Natural killer cell (primary cell): ENCODE measurements around the gene DIABLO. TPM values are rescaled to one million over a fixed set of nuclear protein-coding genes. Genes with fewer than 3 reads are reported as not detected.

Experiments
- ATAC-seq, 3 donors: fragments of 150-1000 bp in 2 of 3; fragments of 200-7000 bp in 1 of 3; cut with Tn5 transposase; 1 replicate in 1 of 3; 2 replicates in 2 of 3; pipeline ENCODE4 v1.10.0; 2021; ENCODE audit warnings: mild to moderate bottlenecking in 2 of 3, moderate library complexity in 2 of 3
- DNase-seq, 2 donors: peaks; one replicate each; pipeline versions ENCODE4 v3.0.0 to v3.0.0-alpha.2; 2013 to 2021; ENCODE audit warnings: mixed read lengths in 1 of 2
- H3K27ac ChIP-seq: one replicate; pipeline ENCODE4 v1.5.1; 2013; ENCODE audit warnings: mild to moderate bottlenecking, low read length
- H3K27me3 ChIP-seq: one replicate; pipeline ENCODE4 v1.6.1; 2013; ENCODE audit warnings: low read length; ENCODE audit not compliant: control insufficient read depth, insufficient read depth
- H3K36me3 ChIP-seq: one replicate; pipeline ENCODE4 v1.6.1; 2013; ENCODE audit warnings: low read length; ENCODE audit not compliant: control insufficient read depth, insufficient read depth
- H3K4me1 ChIP-seq: one replicate; pipeline ENCODE4 v1.6.1; 2013; ENCODE audit warnings: low read length; ENCODE audit not compliant: control insufficient read depth, insufficient read depth
- H3K4me3 ChIP-seq: one replicate; pipeline ENCODE4 v1.5.1; 2013; ENCODE audit warnings: low read length
- H3K9me3 ChIP-seq: one replicate; pipeline ENCODE4 v1.6.1; 2013; ENCODE audit warnings: low read length; ENCODE audit not compliant: control insufficient read depth, insufficient read depth
- H3K27ac Mint-ChIP-seq, 2 donors: one replicate each; pipeline ENCODE4 v1.8.0; 2022; ENCODE audit warnings: mild to moderate bottlenecking in 2 of 2, mixed read lengths in 2 of 2, moderate library complexity in 1 of 2
- H3K27me3 Mint-ChIP-seq, 2 donors: one replicate each; pipeline ENCODE4 v1.8.0; 2022; ENCODE audit warnings: low read depth in 2 of 2, mixed read lengths in 2 of 2
- H3K36me3 Mint-ChIP-seq: one replicate; pipeline ENCODE4 v1.8.0; 2022; ENCODE audit warnings: mixed read lengths
- H3K4me1 Mint-ChIP-seq, 2 donors: one replicate each; pipeline ENCODE4 v1.8.0; 2022; ENCODE audit warnings: mixed read lengths in 2 of 2
- H3K4me3 Mint-ChIP-seq: one replicate; pipeline ENCODE4 v1.8.0; 2022; ENCODE audit warnings: mild to moderate bottlenecking, moderate library complexity, mixed read lengths
- H3K9me3 Mint-ChIP-seq, 2 donors: one replicate each; pipeline ENCODE4 v1.8.0; 2022; ENCODE audit warnings: mixed read lengths in 2 of 2
- CTCF ChIP-seq: fragments of 200-600 bp; IDR thresholded peaks from one replicate; pipeline ENCODE4 v1.8.0; 2022; ENCODE audit warnings: antibody characterized with exemption
- WGBS: methylation state at CpG from one replicate; pipeline ENCODE4 v1.1.7; 2013; ENCODE audit warnings: missing lambda C conversion rate; ENCODE audit not compliant: insufficient coverage; 5-methylcytosine and 5-hydroxymethylcytosine counted together
- intact Hi-C: fragments of 100-400 bp; cut with micrococcal nuclease; formaldehyde crosslinking; loops from one replicate; pipeline ENCODE4 v1.14.2; 2022
- total RNA-seq, 4 donors: library from RNA; stranded (reverse); fragments of 120-200 nt in 1 of 4; gene quantifications; one replicate each; pipeline versions ENCODE4 v1.2.3 to v1.2.4, GENCODE V29; 2013 to 2022

Gene DIABLO
- total RNA-seq, 3 donors from 2014 or later (not counting 1 experiment from before 2014, with no cell fraction given): 84.8 to 102 (median 101) TPM

GRCh38 chr12:122250536-122250935 lies 24.7 kb upstream of the DIABLO start:
- Mint-ChIP-seq H3K9me3 (no peaks in the 10 kb centered on the region), H3K27me3 (no peaks in the 10 kb centered on the region), H3K4me1 (peaks cover 0 to 5% of the 10 kb centered on the region in 2 donors), H3K27ac (no peak overlapping the region), H3K36me3 (peaks cover 13% of the 10 kb centered on the region), H3K4me3 (no peak overlapping the region)
- no peaks in the 10 kb centered on the region for H3K4me1 ChIP-seq
- intact Hi-C loops: no loop called here
- no peak overlapping the region for H3K4me3 ChIP-seq
- no peak overlapping the region for H3K27ac ChIP-seq
- no peaks in the 10 kb centered on the region for H3K9me3 ChIP-seq
- 92% methylated on average over 8 of the region's 8 CpGs for WGBS
- H3K27me3 ChIP-seq: no peaks in the 10 kb centered on the region
- no peak for TF ChIP-seq CTCF
- peaks cover 49% of the 10 kb centered on the region for H3K36me3 ChIP-seq
- no peak for ATAC-seq
- no peak for DNase-seq

- no peak for ATAC-seq
- Mint-ChIP-seq H3K4me1 (peaks cover 0 to 5% of the 10 kb centered on the region in 2 donors), H3K27ac (no peak overlapping the region), H3K9me3 (no peaks in the 10 kb centered on the region), H3K4me3 (no peak overlapping the region), H3K36me3 (peaks cover 13% of the 10 kb centered on the region), H3K27me3 (no peaks in the 10 kb centered on the region)
- over 99% methylated on average over 6 of the region's 6 CpGs for WGBS
- H3K27ac ChIP-seq: no peak overlapping the region
- peaks cover 49% of the 10 kb centered on the region for H3K36me3 ChIP-seq
- H3K4me3 ChIP-seq: no peak overlapping the region
- H3K9me3 ChIP-seq: no peaks in the 10 kb centered on the region
- no peaks in the 10 kb centered on the region for H3K27me3 ChIP-seq
- intact Hi-C loops: no loop called here
- no peaks in the 10 kb centered on the region for H3K4me1 ChIP-seq
- no peak for DNase-seq
- no peak for TF ChIP-seq CTCF
These were observed 24.2 kb upstream of the DIABLO start for GRCh38 chr12:122250047-122250446.

DNA sequence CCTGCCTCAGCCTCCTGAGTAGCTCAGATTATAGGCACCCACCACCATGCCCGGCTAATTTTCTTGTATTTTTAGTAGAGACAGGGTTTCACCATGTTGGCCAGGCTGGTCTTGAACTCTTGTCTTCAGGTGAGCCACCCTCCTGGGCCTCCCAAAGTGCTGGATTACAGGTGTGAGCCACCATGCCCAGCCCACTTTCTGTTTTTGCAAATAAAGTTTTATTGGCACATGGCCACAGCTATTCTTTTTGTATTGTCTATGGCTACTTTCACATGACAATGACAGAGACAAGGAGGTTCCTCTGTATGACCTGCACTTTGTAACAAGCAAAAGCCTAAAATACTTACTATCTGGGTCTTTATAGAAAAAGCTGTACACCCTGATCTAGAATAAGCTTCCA lies 19.7 kb upstream of the DIABLO start:
- H3K4me3 ChIP-seq: no peak overlapping the region
- ATAC-seq: no peak

More for the DNA sequence above, 19.7 kb upstream of the DIABLO start:
- no peaks in the 10 kb centered on the region for H3K27me3 ChIP-seq
- no peaks in the 10 kb centered on the region for H3K9me3 ChIP-seq
- no peaks in the 10 kb centered on the region for H3K4me1 ChIP-seq
- H3K27ac ChIP-seq: no peak overlapping the region
- no peak overlapping the region for H3K27ac Mint-ChIP-seq
- 100% methylated on average over 1 of the region's 1 CpG for WGBS
- no peaks in the 10 kb centered on the region for H3K9me3 Mint-ChIP-seq
- TF ChIP-seq CTCF: no peak
- no peak overlapping the region for H3K4me3 Mint-ChIP-seq
- peaks cover 0 to 6% of the 10 kb centered on the region in 2 donors for H3K4me1 Mint-ChIP-seq
- intact Hi-C loops: no loop called here
- no peak for DNase-seq
- peaks cover 36% of the 10 kb centered on the region for H3K36me3 ChIP-seq
- H3K27me3 Mint-ChIP-seq: no peaks in the 10 kb centered on the region
- peaks cover 13% of the 10 kb centered on the region for H3K36me3 Mint-ChIP-seq
